RPMI8226 (cell line): ENCODE data around the gene HDGF.
"Not testable (repeated sequence)": the region's sequence is repeated elsewhere in the genome, so short reads cannot be mapped to it uniquely, and the experiment has no call there.

Source experiments
- DNase-seq: peaks from one replicate; pipeline ENCODE4 v3.0.0-alpha.2; 2015

HDGF gene

DNA sequence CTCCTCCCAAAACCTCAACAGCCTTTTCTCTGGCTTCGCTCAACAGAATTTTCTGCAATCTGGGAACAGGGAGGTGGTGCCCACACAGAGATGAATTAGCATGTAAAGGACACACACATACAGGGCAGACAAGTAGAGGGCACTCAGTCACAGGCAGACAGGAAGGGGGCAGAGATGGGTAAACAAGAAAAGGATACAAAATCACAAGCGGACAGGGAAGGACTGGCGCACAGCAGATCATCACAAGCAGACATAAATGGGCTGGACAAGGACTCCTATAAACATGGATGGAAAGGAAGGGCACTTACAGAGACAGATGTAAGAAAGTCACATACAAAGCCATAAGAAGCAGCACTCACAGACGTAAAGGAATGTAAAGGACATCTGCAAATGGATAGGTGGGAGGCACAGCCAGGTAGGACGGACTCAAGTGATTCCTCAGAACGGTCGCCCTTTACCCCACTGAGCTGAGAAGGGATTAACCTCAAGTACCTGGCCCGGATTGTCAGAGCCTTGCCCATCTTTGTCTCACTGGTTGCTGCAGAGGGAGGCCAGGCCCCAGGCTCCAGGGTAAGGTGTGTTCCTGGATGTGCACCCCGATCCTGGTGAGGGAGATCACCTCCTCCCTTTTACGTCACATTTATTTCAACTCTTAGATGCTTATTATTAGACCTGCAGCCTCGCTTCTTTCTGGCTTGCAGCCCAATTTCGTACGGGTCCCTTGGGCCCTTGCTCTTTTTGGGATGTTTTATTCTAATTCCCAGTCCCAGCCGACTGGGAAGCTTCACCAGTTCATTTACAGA is 15.0 kb upstream of the HDGF start:
- peak; percentile 28 for DNase-seq

DNA sequence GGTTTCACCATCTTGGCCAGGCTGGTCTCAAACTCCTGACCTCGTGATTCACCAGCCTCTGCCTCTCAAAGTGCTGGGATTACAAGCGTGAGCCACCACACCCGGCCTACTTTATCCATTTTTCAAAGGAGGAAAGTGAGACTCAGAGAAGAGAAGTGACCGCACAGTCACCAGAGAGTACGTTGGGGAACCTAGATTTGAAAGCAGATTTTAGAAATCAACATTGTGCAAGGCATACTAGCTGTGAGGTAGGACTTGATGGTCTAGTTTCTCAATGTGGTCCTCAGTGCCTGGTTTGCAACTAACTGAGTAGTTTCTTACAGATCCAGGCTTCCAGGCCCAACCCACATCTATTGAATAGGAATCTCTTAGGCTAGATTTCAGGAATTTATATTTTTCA is 14.2 kb upstream of the HDGF start:
- DNase-seq, result no peak

DNA sequence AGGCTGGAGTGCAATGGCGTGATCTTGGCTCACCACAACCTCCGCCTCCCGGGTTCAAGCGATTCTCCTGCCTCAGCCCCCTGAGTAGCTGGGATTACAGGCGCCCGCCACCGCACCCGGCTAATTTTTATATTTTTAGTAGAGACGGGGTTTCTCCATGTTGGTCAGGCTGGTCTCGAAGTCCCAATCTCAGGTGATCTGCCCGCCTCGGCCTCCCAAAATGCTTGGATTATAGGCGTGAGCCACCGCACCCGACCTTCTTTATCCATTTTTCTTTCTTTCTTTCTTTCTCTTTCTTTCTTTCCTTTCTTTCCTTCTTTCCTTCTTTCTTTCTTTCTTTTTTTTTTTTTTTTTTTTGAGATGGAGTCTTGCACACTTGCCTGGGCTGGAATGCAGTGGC is 13.7 kb upstream of the HDGF start:
- DNase-seq, result not testable (repeated sequence)

DNA sequence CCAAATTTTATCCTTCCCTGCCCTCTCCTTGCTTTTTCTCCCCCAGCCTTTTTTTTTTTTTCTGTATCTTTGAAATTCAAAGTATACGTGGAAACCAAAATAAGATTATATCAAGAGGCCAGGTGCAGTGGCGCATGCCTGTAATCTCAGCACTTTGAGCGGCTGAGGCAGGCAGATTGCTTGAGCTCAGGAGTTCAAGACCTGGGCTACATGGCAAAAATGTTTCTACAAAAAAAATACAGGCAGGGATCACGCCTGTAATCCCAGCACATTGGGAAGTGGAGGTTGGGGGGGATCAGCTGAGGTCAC is 9.3 kb upstream of the HDGF start:
- no peak for DNase-seq

DNA sequence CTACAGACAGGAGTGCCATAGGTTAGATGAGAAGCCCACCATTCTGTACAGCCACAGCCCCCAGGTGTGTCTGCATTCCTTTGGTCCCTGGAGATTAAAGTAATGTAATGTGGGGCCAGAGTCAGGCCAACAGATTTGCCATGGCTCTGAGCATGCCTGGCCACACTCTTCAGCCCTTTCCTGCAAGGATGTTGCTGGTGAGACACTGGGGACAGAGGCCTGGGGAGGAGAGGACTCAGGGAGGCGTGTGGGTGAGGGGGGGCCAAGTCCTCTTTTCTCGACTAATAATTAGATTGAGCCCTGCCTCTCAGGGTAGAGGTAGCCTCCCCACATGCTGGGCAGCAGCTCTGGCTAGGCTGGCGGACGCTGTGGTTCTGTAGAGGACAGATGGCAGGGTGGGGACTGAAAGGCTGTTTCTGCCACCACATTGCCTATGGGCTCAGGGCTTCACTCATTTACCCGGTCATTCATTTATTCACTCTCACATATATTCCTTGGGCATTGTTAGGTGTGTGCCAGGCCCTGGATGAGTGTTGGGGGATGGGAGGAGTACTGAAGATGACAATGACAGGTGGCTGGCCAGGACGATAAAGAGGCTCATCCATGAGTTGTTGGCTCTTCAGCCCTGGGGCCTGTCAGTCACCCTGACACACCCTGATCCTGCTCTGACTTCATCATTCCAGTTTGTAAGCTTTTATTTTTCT is 8.8 kb upstream of the HDGF start:
- no peak for DNase-seq

DNA sequence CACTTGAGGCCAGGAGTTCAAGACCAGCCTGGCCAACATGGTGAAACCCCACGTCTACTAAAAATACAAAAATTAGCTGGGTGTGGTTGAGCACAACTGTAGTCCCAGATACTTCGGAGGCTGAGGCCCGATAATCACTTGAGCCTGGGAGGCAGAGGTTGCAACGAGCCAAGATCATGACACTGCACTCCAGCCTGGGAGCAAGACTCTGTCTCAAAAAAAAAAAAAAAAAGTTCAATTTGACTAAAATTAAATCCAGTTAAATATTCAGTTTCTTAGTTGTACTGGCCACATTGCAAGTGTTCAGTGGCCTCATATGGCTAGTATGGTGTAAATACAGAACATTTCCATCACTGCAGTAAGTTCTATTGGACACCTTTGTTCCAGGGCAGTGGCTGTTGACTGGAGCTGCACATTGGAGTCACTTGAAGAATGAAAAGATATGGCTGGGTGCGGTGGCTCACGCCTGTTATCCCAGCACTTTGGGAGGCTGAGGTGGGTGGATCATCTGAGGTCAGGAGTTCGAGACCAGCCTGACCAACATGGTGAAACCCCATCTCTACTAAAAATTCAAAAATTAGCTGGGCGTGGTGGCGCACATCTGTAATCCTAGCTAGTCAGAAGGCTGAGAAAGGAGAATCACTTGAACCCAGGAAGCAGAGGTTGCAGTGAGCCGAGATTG is 6.2 kb upstream of the HDGF start:
- not testable (repeated sequence) for DNase-seq

DNA sequence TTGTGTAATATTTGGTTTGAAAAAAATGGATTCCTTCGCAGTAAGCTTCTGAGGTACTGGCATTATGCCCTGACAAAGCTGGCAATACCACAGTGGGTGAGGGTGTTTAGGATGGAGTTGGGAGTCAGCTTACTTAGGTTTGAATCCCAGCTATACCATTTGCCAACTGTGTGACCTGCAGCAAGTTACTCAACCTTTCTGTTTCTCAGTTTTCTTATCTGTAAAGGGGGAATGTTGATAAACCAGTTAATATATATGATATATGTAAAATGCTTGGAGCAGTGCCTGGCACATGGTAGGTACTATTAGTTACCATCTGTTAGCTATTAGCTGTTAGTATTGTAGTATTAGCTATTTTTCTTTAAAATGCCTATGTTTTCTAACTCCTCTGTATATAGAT is 4.9 kb upstream of the HDGF start:
- DNase-seq, result no peak

DNA sequence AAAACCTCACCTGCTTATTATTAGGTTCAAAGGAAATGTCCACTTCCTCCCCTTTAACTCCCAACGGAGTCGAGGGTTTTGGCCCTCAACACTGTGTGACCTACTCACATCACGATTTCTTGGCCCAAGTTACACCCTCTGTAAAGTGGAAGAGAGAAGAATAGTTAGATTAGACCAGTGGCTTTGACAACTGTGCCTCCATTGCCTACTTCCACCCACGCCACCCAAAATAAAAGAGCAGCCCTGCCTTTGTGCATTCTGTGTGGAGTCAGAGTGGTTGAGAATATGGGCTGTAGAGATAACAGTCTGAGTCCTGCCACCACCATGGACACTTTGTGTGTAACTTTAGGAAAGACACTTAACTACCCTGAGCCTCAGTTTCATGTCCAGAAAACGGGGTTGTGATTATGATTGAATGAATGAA is 4.1 kb upstream of the HDGF start:
- no peak for DNase-seq

DNA sequence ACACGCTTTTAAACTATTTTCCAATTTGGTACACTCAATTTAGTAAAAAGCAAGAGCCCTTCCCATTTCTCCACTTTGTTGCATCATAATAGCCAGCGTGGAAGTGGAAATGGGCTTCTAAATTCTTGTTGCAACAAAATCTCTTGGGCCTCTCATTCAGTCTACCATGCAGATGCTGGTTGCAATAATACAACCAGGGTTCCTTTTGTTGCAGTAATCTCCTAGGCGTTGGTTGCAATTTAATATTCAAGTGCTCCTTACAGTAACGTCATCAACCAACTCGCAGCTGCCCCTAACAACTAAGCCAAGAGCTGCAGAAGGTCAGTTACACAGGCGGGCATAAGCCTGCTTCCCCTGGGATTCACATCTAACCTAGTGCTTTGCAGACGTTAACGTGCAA is 2.7 kb upstream of the HDGF start:
- no peak for DNase-seq

DNA sequence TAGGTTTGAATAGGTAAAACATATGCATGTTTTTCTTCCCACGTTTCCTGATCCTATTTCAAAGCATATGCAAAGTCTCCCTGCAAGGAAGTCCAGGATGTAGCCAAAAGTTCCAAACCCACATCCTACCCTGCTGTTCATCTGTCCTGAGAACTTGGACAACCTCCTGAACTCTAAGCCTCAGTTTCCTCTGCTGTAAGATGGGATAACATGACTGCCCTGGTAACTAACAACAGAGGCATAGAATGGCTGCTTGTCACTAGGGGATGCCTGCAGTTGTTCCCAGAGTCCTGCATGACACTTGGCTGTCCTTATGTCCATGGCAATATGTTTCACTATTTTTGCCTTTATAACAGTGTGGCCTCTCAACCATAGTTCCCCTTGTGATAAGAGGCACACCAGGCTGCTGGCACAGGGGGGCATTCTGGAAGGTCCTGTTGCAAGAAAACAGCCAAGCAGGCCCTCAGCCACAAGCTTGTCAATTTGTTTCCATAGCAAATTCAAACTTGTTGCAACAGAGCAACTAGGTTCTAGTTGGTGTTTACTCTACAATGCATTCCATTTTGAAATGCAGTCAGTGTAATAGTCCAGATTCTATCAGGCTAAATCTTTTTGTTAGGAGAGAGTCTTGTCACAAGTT is 1.5 kb upstream of the HDGF start:
- no peak for DNase-seq

DNA sequence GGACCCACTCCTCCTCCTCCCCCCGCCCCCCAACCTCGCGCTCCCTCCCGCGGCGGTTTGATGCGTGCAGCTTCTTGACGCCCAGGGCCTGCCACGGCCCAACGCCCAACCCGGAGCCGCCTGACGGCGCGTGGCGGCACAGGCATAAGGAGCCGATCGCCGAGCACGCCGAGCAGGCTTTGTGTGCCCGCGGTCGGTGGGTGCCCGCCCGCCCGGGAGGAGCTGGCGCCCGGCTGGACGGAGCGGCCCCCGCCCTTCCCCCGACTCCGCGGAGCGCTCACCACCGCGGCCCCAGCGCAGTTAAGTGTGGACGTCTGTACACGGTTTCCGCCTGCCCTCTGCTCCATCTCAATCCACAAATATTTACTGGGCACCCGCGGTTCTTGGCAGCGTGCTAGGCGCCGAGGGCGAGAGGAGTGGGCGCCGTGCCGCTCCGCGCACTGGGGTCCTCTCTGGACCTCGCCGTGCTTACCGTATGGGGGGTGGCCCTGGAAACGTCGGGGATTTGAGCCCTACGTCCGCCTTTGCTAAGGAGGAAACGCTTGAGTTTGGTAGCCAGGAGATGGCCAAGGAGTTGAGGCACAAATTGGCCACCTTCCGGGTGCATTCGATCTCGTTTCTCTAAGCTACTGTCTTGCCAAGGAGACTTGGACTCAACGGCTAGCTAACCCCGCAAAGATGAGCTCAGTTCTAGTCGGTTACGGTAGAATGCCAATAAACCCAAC is 444 bp upstream of the HDGF start:
- DNase-seq, result peak; percentile 99

DNA sequence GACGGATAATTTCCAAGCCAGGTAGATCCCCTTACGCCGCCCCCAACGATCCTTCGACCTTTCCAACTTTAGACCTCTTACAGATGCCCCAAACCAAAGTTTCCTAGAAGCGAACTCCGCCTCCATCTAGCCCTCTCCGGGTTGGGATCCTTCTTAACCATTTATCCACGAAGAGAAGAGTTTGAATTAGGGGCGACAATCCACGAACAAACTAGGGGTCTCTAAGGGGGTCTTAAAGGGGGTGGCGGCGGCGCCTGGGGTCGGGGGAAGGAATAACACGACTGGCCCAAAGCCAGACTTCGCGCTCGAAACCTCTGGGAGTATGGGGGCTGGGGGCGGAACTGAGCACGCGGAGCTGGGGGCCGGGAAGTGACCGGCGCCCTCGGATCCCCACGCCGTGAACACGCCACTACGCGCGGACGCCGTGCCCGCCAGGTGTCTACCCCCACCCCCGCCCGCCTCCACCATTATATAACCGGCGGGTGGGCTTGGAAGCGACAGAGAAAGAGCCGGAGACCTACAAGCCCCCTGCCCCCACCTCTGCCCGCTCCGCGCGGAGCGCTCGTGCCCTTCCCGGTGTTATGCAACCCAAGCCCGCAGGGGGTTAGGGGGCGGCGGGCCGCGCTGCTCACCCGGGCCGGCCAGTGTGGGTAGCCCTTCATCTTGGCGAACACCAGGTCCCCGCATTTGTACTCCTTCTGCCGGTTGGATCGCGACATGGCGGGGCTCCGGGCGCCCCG is 594 bp downstream of the HDGF start:
- DNase-seq, result peak; percentile 58

DNA sequence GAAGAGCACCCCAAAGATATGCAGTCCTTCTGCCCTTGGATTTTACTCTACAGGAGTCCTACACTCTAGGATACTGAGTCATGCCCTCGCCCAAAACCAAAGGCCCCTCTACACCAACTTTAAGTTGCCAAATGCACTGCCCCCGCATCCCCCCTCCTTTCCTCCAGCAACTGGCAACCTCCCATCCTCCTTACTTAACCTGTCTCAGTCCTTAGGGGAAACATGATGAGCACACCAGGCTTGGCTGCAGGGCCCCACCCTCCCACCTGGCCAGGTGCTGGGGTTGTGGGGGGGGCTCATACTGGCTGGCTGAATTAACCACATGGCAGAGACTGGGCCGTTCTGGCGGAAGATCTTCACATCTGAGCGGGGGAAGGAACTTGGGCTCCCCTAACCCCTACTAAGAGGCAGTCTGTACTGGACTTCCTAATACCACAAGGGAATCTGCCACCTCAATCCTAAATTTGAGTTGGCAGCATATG is 1.2 kb downstream of the HDGF start:
- DNase-seq, result peak; percentile 85

DNA sequence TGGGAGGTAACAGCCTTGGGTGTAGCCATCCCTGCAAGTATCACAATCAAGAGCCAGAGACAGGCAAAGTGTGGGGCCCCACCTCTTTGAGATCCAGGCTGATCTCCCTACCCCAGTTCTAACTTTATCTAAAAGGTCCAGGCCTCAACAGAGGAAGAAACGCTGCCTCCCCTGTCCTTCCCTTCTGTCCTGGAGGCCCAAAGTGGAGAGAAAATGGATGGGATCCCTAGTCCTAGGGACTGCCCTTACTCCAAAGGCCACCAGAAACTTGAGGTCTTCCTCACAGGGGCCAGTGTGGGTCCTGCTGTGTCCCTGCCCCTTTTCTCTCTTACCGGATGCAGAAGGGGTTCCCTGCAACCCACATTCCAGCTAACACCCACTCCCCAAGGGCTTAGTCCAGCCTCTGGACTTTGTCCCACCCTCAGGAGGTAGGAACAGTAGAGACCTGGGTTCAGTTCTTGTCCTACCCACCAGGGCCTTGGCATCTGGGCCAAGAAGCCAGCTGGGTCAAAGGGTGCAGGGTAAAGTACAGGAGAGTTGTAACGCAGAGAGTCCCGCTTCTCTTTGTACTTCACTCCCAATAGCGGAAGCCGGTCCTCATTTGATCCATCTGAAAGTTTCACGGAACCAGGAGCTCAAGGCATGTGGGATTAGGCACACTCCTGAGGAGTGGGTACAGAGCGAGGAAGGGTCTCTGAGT is 1.9 kb downstream of the HDGF start:
- DNase-seq, result no peak

DNA sequence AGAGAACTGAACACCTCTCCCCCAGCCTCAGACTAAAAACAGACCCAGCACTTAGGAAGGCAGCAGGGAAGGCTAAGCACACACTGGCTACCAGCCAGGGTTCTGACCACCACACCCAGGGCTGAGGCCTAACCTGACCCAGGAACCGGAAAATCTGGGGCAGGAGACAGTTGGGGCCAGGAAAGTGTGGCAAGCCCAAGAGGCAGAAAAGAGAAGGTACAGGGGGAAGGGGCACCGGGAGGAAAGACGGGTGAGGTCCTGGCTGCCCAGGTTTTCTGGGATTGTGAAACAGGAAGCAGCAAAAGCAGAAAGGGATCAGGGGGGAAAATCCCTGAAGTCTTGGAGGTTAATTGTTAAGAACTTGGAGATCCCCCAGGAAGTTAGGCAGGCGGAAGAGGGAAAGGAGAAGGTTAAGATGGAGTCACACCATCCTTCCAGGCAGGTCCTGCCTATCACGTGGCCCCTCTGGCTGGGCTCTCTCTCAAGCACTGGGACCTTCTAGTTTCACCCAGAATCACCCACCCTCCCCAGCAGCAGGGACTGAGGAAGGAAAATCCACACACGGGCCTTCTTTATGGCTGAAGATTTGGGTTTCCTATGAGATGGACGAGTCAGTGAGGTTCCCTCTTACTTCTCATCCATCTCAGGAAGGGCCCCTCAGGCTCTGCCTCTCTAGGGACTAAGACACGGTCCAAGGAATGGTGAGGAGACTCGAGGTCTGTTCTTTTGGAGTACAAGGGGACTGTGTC is 2.6 kb downstream of the HDGF start:
- DNase-seq, result peak; percentile 75

DNA sequence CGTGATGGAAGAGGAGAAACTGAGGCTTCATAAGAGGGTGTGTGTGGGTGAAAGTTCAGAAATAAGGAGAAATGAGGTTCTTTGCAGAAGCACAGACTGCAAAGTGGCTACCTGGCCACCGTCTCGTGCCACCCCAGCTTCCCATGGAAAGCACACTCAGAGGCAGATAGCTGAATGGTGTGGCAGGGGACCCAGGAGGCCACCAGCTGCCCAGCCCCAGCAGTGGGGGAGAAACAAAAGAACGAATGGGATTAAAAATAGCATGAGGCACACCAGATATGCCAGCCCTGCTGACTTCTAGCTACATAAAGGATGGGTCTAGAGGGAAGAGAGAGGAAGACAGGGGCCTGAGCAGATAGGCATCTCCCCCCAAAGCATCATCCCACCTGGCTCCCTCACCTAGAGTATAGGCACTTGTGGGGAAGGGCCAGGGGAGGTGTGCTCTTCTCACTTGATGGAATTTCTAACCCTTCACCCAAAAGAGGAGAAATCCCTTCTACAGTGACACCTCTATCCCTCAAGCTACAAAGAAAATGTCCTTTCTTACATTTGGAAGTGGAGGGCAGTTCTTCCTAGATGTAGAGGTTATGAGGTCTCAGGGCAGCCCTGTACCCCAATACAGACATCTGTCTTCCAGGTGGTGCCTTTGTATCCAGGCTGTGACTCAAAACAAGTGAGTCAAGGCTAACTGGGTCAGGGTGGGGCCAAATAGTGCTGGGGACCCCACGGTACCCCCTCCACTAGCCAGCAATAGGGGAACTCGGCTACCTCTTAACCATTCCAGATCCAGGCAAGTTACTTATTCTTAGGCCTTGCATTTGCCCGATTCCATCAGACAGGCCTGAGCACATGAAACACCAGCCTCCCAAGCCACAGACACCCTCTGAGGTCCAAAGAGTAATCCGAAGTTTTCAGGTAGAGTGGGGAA is 3.5 kb downstream of the HDGF start:
- DNase-seq, result peak; percentile 39

DNA sequence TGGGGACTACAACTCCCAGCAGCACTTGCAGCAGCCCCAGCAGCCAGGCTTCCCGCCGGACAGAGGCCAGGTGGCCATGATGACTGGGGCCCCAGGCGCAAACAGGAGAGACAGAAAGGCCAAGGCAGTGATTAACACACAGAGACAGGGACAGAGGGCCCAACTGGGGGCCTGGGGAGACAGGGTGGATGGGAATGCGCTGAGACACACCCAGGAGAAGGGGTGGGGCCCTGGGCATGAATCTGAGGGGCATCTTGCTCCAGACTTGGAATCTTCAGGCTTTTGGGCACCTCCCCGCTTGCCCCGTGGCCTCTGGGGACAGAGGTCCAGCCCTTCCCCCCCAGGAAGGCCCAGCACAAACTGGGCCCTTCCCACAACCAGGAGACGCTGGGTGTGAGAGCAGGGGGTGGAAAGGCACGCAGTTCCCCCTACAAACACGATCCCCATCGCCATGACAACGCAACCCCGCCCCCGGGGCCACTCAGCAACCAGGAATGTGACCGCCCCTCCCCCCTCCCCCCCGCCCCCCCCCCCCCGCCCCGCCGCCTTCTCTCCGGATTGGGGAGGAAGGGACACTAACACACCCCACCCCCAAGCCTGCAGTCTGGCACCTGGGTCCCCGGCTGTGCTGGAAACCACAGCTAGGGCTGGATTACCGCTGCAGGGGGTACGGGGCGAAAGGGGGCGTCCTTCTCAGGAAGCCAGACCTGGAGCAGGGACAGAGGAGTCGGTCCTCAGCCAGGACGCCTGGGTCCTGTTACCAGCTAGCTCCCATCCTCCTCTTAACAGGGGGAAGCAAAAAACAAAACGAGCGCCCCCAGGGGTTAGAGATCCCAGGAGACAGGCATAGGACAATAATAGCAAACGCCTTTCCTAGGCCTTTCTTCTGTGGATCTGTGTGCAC is 4.5 kb downstream of the HDGF start:
- DNase-seq, result peak; percentile 83

DNA sequence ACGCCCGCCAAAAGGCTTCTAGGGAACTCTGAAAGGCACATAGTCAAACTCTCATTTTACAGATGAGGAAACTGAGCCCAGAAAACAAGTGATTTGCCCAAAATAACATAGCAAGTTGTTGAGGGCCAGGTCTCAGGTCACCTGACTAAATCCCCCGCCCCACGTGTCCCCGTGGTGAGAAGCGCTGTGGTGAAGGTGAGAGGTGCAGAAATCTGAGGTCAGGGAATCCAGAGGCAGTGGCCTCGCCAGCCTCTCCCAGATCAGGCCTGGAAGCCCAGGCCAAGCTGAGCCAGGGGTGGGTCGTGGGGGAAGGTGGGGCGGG is 5.1 kb downstream of the HDGF start:
- no peak for DNase-seq

DNA sequence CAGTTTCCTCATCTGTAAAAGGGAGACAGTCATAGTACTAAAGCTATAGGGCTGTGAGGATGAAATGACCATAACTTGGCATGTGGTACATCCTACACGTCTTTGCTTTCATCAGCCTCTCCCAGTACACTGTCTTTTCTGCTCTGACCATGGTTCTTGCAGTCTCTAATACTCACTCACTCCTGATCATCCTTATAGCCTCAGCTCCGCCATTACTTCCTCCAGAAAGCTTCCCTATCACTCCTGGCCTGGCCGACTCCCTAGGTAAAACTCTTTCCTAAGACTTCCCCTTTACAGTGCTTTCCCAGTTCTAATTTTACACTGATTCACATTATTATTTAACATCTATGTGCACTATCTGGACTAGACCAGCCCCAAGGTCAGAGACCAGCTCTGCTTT is 5.6 kb downstream of the HDGF start:
- no peak for DNase-seq
